MCF 10A (cell line): ENCODE results near the gene CLIP3. TPM values are rescaled to one million over a fixed set of nuclear protein-coding genes. Genes with fewer than 3 reads are reported as not detected.

Experiments used
- BruUV-seq: library from RNA; stranded (reverse); fragments of 400-500 nt; replicated peaks from 2 replicates; lab custom pipeline; 2021; lab: Mats Ljungman, UMichigan
- CTCF ChIA-PET: fragments of 300-600 bp; sonication (Branson Sonifier 250); formaldehyde crosslinking; extraction: SDS; loops from one replicate; lab custom pipeline; 2021; ENCODE audit warnings: antibody characterized with exemption, inconsistent platforms; lab: Yijun Ruan, JAX
- POLR2A ChIA-PET: fragments of 300-600, 350-650 bp; sonication (Branson Sonifier 250); formaldehyde crosslinking; extraction: SDS; loops from one replicate; lab custom pipeline; 2020; ENCODE audit warnings: antibody characterized with exemption, inconsistent platforms; lab: Yijun Ruan, JAX
- DNase-seq: peaks from one replicate; pipeline ENCODE4 v3.0.0-alpha.2; 2018; ENCODE audit not compliant: unreplicated experiment
- H3K27ac Mint-ChIP-seq: one replicate; pipeline ENCODE4 v1.8.0; 2022; ENCODE audit warnings: mild to moderate bottlenecking, low read depth, mixed read lengths; ENCODE audit not compliant: unreplicated experiment
- H3K27me3 Mint-ChIP-seq: one replicate; pipeline ENCODE4 v1.8.0; 2022; ENCODE audit warnings: mixed read lengths; ENCODE audit not compliant: insufficient read depth, unreplicated experiment
- H3K36me3 Mint-ChIP-seq: one replicate; pipeline ENCODE4 v1.8.0; 2022; ENCODE audit warnings: mild to moderate bottlenecking, moderate library complexity, mixed read lengths; ENCODE audit not compliant: insufficient read depth, unreplicated experiment
- H3K4me1 Mint-ChIP-seq: one replicate; pipeline ENCODE4 v1.8.0; 2022; ENCODE audit warnings: mixed read lengths; ENCODE audit not compliant: insufficient read depth, unreplicated experiment
- H3K4me3 Mint-ChIP-seq: one replicate; pipeline ENCODE4 v1.8.0; 2022; ENCODE audit warnings: mild to moderate bottlenecking, moderate library complexity, mixed read lengths; ENCODE audit not compliant: unreplicated experiment
- H3K9me3 Mint-ChIP-seq: one replicate; pipeline ENCODE4 v1.8.0; 2022; ENCODE audit warnings: mixed read lengths; ENCODE audit not compliant: unreplicated experiment
- CTCF ChIP-seq: fragments of 200-600 bp; IDR thresholded peaks from one replicate; pipeline ENCODE4 v1.8.0; 2022; ENCODE audit warnings: antibody characterized with exemption, mild to moderate bottlenecking; ENCODE audit not compliant: unreplicated experiment
- intact Hi-C: fragments of 100-400 bp; cut with micrococcal nuclease; formaldehyde crosslinking; loops from 2 replicates; pipeline ENCODE4 v1.14.1; 2022
- total RNA-seq: library from RNA; stranded (reverse); gene quantifications from 2 replicates; pipeline ENCODE4 v1.2.3, GENCODE V29; 2022

CLIP3 gene
- total RNA-seq, 1 experiment from 2014 or later, result 1.2 TPM

GRCh38 chr19:35978832-35979365 is 53.8 kb downstream of the CLIP3 start:
- no peak overlapping the region for H3K27ac Mint-ChIP-seq
- TF ChIP-seq CTCF, result no peak
- no peaks in the 10 kb centered on the region for H3K4me1 Mint-ChIP-seq
- no peaks in the 10 kb centered on the region for H3K9me3 Mint-ChIP-seq
- ChIA-PET POLR2A (no interaction called here), CTCF (no interaction called here)
- no peak for DNase-seq
- intact Hi-C loops, result no loop called here
- H3K36me3 Mint-ChIP-seq, result no peaks in the 10 kb centered on the region
- H3K27me3 Mint-ChIP-seq, result peaks cover 62% of the 10 kb centered on the region
- H3K4me3 Mint-ChIP-seq, result no peak overlapping the region
- no TSS peak for BruUV-seq

- TF ChIP-seq CTCF, result no peak
- Mint-ChIP-seq H3K27ac (no peak overlapping the region), H3K9me3 (no peaks in the 10 kb centered on the region), H3K4me3 (no peak overlapping the region), H3K27me3 (peaks cover 56% of the 10 kb centered on the region), H3K36me3 (no peaks in the 10 kb centered on the region), H3K4me1 (no peaks in the 10 kb centered on the region)
- DNase-seq, result no peak
- ChIA-PET POLR2A (no interaction called here), CTCF (no interaction called here)
- no TSS peak for BruUV-seq
- intact Hi-C loops, result no loop called here
Observed at GRCh38 chr19:35978271-35978670, 54.4 kb downstream of the CLIP3 start.

- Mint-ChIP-seq H3K9me3 (no peaks in the 10 kb centered on the region), H3K27ac (no peak overlapping the region), H3K4me1 (no peaks in the 10 kb centered on the region), H3K4me3 (no peak overlapping the region), H3K27me3 (peaks cover 49% of the 10 kb centered on the region), H3K36me3 (no peaks in the 10 kb centered on the region)
- POLR2A ChIA-PET, result no interaction called here
- DNase-seq, result no peak
- TF ChIP-seq CTCF, result no peak
- CTCF ChIA-PET, result interaction anchor here (0.6 to 0.7 kb wide), 2 partner anchors 265 to 401 kb away, joined by 4 read pairs; partner anchors contain the start of gene ZFP14
- intact Hi-C loops, result no loop called here
- no TSS peak for BruUV-seq
Observed at GRCh38 chr19:35977446-35978222, 55.0 kb downstream of the CLIP3 start.

GRCh38 chr19:35975608-35976214 is 57.0 kb downstream of the CLIP3 start:
- H3K9me3 Mint-ChIP-seq, result no peaks in the 10 kb centered on the region
- H3K4me3 Mint-ChIP-seq, result no peak overlapping the region
- no peaks in the 10 kb centered on the region for H3K4me1 Mint-ChIP-seq
- no peaks in the 10 kb centered on the region for H3K36me3 Mint-ChIP-seq
- intact Hi-C loops, result no loop called here
- no TSS peak for BruUV-seq
- no peak overlapping the region for H3K27ac Mint-ChIP-seq
- DNase-seq, result peak; percentile 23
- TF ChIP-seq CTCF, result no peak
- peaks cover 30% of the 10 kb centered on the region for H3K27me3 Mint-ChIP-seq
- POLR2A ChIA-PET, result no interaction called here
- CTCF ChIA-PET, result no interaction called here
